K562 (cell line): ENCODE data around the gene KLHL33. TPM values are rescaled to one million over a fixed set of nuclear protein-coding genes. Genes with fewer than 3 reads are reported as not detected.
A peak's percentile ranks its signal among the peaks of the same experiment; 100 is the strongest.

Experiments used
- ATAC-seq: fragments of 200-7000 bp; cut with Tn5 transposase; 3 replicates; pipeline ENCODE4 v1.9.1; 2020; ENCODE audit warnings: moderate library complexity
- BruUV-seq: library from RNA; stranded (reverse); fragments of 400-500 nt; replicated peaks from 2 replicates; lab custom pipeline; 2021; lab: Mats Ljungman, UMichigan
- CTCF ChIA-PET: fragments of 300-600 bp; formaldehyde crosslinking; extraction: SDS; loops from one replicate; lab custom pipeline; 2021; ENCODE audit warnings: low intra/inter-chr PET ratio; lab: Yijun Ruan, JAX
- POLR2A ChIA-PET: fragments of 300-600, 350-650 bp; sonication (Branson Sonifier 250); formaldehyde crosslinking; extraction: SDS; loops from one replicate; lab custom pipeline; 2021; ENCODE audit warnings: antibody characterized with exemption, inconsistent platforms; lab: Yijun Ruan, JAX
- DNase-seq, 4 experiments: peaks; one replicate each; pipeline versions ENCODE4 v3.0.0 to v3.0.0-alpha.2; 2011 to 2018; ENCODE audit warnings: low spot score in 3 of 4, mixed read lengths in 3 of 4; ENCODE audit errors: extremely low read depth in 1 of 4
- FAIRE-seq: peaks from 2 replicates; lab custom pipeline; 2011; peaks lifted over from hg19 to GRCh38; lab: Jason Lieb, UNC
- H2AFZ ChIP-seq: 2 replicates; pipeline ENCODE4 v1.6.0; 2011; ENCODE audit warnings: low read depth, low read length, control low read depth, inconsistent platforms
- H3K27ac ChIP-seq: fragments of 200-600 bp; 3 replicates; pipeline ENCODE4 v1.8.0; 2011; ENCODE audit warnings: low read depth, mild to moderate bottlenecking, control low read depth, inconsistent platforms, low read length, moderate library complexity, mixed read lengths; ENCODE audit errors: extremely low read depth
- H3K27me3 ChIP-seq, 2 experiments: fragments of 300-600 bp in 1 of 2; 2 replicates in 1 of 2; 3 replicates in 1 of 2; pipeline versions ENCODE4 v1.6.0 to v1.8.0; 2011; ENCODE audit warnings: inconsistent platforms in 2 of 2, low read length in 2 of 2, mild to moderate bottlenecking in 1 of 2, mixed read lengths in 1 of 2, moderate library complexity in 1 of 2; ENCODE audit not compliant: control insufficient read depth in 2 of 2, insufficient read depth in 2 of 2
- H3K36me3 ChIP-seq: fragments of 300-600 bp; 3 replicates; pipeline ENCODE4 v1.8.0; 2011; ENCODE audit warnings: mild to moderate bottlenecking, low read length, inconsistent platforms; ENCODE audit not compliant: control insufficient read depth, insufficient read depth
- H3K4me1 ChIP-seq, 2 experiments: fragments of 200-600 bp in 1 of 2; replicated peaks in 1 of 2; 2 replicates in 1 of 2; 3 replicates in 1 of 2; pipeline versions ENCODE4 v1.5.1 to v1.8.0; 2011; ENCODE audit warnings: inconsistent platforms in 2 of 2, low read length in 2 of 2, mild to moderate bottlenecking in 1 of 2, mixed read lengths in 1 of 2, moderate library complexity in 1 of 2; ENCODE audit not compliant: control insufficient read depth in 2 of 2, insufficient read depth in 2 of 2
- H3K4me2 ChIP-seq: 2 replicates; pipeline ENCODE4 v1.6.1; 2011; ENCODE audit warnings: low read length, control low read depth, inconsistent platforms, mixed read lengths; ENCODE audit not compliant: insufficient read depth
- H3K4me3 ChIP-seq: fragments of 200-600 bp; sonication (generic), shearing (Covaris generic); 2 replicates; pipeline ENCODE4 v1.5.1; 2016; ENCODE audit warnings: control low read depth, inconsistent platforms
- H3K79me2 ChIP-seq: fragments of 200-600 bp; 3 replicates; pipeline ENCODE4 v1.8.0; 2011; ENCODE audit warnings: low read length, inconsistent platforms; ENCODE audit not compliant: control insufficient read depth, insufficient read depth
- H3K9ac ChIP-seq, 2 experiments: 2 replicates each; pipeline versions ENCODE4 v1.6.0 to v1.6.1; 2011; ENCODE audit warnings: low read depth in 2 of 2, low read length in 2 of 2, control low read depth in 1 of 2, inconsistent platforms in 1 of 2, mild to moderate bottlenecking in 1 of 2, mixed read lengths in 1 of 2; ENCODE audit not compliant: insufficient read depth in 1 of 2
- H3K9me1 ChIP-seq: one replicate; pipeline ENCODE4 v1.6.0; 2011; ENCODE audit warnings: inconsistent platforms, mild to moderate bottlenecking, low read length, moderate library complexity; ENCODE audit not compliant: control insufficient read depth, insufficient read depth
- H3K9me3 ChIP-seq: replicated peaks from 2 replicates; pipeline ENCODE4 v1.5.1; 2011; ENCODE audit warnings: low read depth, low read length, inconsistent platforms; ENCODE audit not compliant: control insufficient read depth, insufficient read depth
- H4K20me1 ChIP-seq: replicated peaks from 2 replicates; pipeline ENCODE4 v1.6.1; 2011; ENCODE audit warnings: low read length, inconsistent platforms, mixed read lengths; ENCODE audit not compliant: control insufficient read depth, insufficient read depth
- AFF4 ChIP-seq: sonication (generic); formaldehyde crosslinking; IDR thresholded peaks from 2 replicates; pipeline ENCODE4 v1.8.0; 2023; ENCODE audit warnings: mild to moderate bottlenecking, missing genetic modification reagents
- EGR1 ChIP-seq: fragments of 450-650 bp; conservative IDR thresholded peaks from 2 replicates; pipeline ENCODE4 v1.6.1; 2017; ENCODE audit warnings: mild to moderate bottlenecking
- whole genome bisulfite sequencing: fragments of 100-300 bp; shearing (Covaris generic); methylation state at CpG from one replicate; pipeline ENCODE4 v1.1.6; 2016; ENCODE audit warnings: low coverage, mixed read lengths; ENCODE audit not compliant: insufficient coverage; ENCODE audit errors: missing lambda C conversion rate; 5-methylcytosine and 5-hydroxymethylcytosine counted together
- in situ Hi-C: fragments of 300-500 bp; cut with MboI; formaldehyde crosslinking; loops from 4 replicates; pipeline ENCODE4 v1.15.0; 2018; ENCODE audit warnings: inconsistent platforms, mixed read lengths
- intact Hi-C: fragments of 100-400 bp; cut with micrococcal nuclease; formaldehyde crosslinking; loops from 2 replicates; pipeline ENCODE4 v1.14.2; 2022
- polyA plus RNA-seq, 8 experiments: library from polyadenylated mRNA; depleted of rRNA in 4 of 8; stranded (reverse) in 5 of 8; unstranded in 3 of 8; fragments of >200 nt; fragmentation: Nextera tagmentation in 2 of 8; fragmentation: Illumina TruSeq in 1 of 8; extraction: Ambion mirVana in 2 of 8; extraction: Trizol in 1 of 8; gene quantifications; 2 replicates each; pipeline versions ENCODE4 v1.2.1 to v1.2.3, GENCODE V29; 2011 to 2014; ENCODE audit warnings: inconsistent platforms in 1 of 8, missing spikeins in 1 of 8
- total RNA-seq, 7 experiments: library from RNA; depleted of rRNA in 6 of 7; stranded (reverse); fragments of >200 nt in 6 of 7; fragmentation: Illumina TruSeq in 2 of 7; extraction: Trizol in 2 of 7; gene quantifications; 2 replicates each; pipeline versions ENCODE4 v1.2.1 to v1.2.3, GENCODE V29; 2011 to 2021; ENCODE audit warnings: low replicate concordance in 1 of 7

The KLHL33 gene
- total and polyA plus RNA-seq, 9 of the 15 experiments (the other 6 are each of a cell fraction or from before 2014, with no cell fraction given) = 0.04 to 0.27 (median 0.13) TPM; not detected in 6

GRCh38 chr14:20440882-20441281, 4.9 kb upstream of the KLHL33 start:
- Histone ChIP-seq H4K20me1 (no peaks in the 10 kb centered on the region), H2AFZ (no peak overlapping the region), H3K27me3 (no peaks in the 10 kb centered on the region), H3K4me3 (no peak overlapping the region), H3K9me3 (no peaks in the 10 kb centered on the region), H3K27ac (no peak overlapping the region), H3K4me1 (peaks cover 0 to 6% of the 10 kb centered on the region in 2 experiments; a peak in 3 of 5 replicates), H3K79me2 (no peaks in the 10 kb centered on the region), H3K4me2 (no peak overlapping the region), H3K9me1 (no peaks in the 10 kb centered on the region), H3K9ac (no peak overlapping the region), H3K36me3 (peaks cover 5% of the 10 kb centered on the region; the same call in 1 of the 3 replicates)
- in situ Hi-C loops (no loop called here), intact Hi-C loops (no loop called here)
- no TSS peak for BruUV-seq
- ChIA-PET POLR2A (interaction anchor here (1.3 to 2.1 kb wide), 3 partner anchors 10 to 18 kb away, joined by 3 to 10 read pairs (median 3); partner anchors contain the start of genes APEX1 and OSGEP), CTCF (no interaction called here)
- TF ChIP-seq AFF4 (CRISPR knock-in tag) = no peak
- TF ChIP-seq EGR1 = 0 out of 2 replicates have a peak, but pooled peaks have one; percentile 24
- WGBS = 56% methylated on average over 3 of the region's 5 CpGs
- ATAC-seq (no peak; the same call in 2 of the 3 replicates), FAIRE-seq (no peak), DNase-seq (no peak)
